ENCODE results near the gene TASP1. TPM values are rescaled to one million over a fixed set of nuclear protein-coding genes. Genes with fewer than 3 reads are reported as not detected.
"Not testable (repeated sequence)": the region's sequence is repeated elsewhere in the genome, so short reads cannot be mapped to it uniquely, and the experiment has no call there.

TASP1 gene
- total and polyA plus RNA-seq, 10 donors, result 6.3 to 21.5 (median 15.5) TPM

DNA sequence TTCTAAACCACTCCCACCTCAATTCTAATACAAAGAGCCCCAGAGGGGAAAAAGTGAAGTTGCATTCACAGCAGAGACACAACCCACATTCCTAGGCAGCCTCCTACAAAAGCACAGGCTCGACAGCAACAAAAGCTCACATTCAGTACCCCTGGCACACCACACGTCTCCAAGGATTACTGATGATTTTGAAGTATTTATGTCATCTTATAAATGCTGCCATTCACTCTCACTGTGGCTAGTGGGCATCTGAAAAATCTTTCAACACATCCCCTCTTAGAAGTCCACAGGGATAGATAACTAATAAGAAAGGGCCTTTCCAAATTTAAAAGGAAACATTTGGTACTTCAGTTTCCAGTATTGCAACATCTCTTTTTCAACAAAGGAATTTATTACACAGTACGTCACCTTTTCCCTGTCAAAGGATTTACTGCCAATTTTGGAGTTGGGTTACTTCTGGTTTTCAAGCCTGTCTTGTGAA lies 146.7 kb downstream of the TASP1 start:
- intact Hi-C loops (cut with DNase I; ENCODE audit: low total_unique reads), result no loop called here
- H3K36me3 ChIP-seq, result peaks cover 0 to 11% (median 0%) of the 10 kb centered on the region in 6 donors
- H3K27me3 ChIP-seq (replicated peaks in 1 of 7), result no peaks in the 10 kb centered on the region
- TF ChIP-seq POLR2AphosphoS5 (IDR thresholded peaks at IDR 0.05) (no peak), POLR2A (IDR thresholded peaks at IDR 0.05) (no peak), CTCF (IDR thresholded peaks at IDR 0.05 in 8 of 11, conservative IDR thresholded peaks at IDR 0.05 in 3 of 11) (no peak)
- peaks cover 0 to 7% (median 0%) of the 10 kb centered on the region in 6 donors for H3K4me1 ChIP-seq
- no peak overlapping the region for H3K4me3 ChIP-seq
- H3K27ac ChIP-seq, result no peak overlapping the region
- DNase-seq, result no peak
- WGBS, 5 donors, result 49 to 76% (median 57%) methylated on average over 3 of the region's 3 CpGs
- H3K9me3 ChIP-seq, result peaks cover 0 to 5% (median 0%) of the 10 kb centered on the region in 8 donors

GRCh38 chr20:13487202-13487601 lies 151.5 kb downstream of the TASP1 start:
- peaks cover 0 to 9% (median under 1%) of the 10 kb centered on the region in 8 donors for H3K9me3 ChIP-seq
- 91 to 99% (median 96%) methylated on average over 3 of the region's 3 CpGs for whole genome bisulfite sequencing, 5 donors
- TF ChIP-seq POLR2AphosphoS5 (IDR thresholded peaks at IDR 0.05), result no peak
- H3K27ac ChIP-seq, result no peak overlapping the region
- peaks cover 0 to 24% (median 12%) of the 10 kb centered on the region in 6 donors for H3K36me3 ChIP-seq
- H3K4me1 ChIP-seq, result no peaks in the 10 kb centered on the region
- no peaks in the 10 kb centered on the region for H3K27me3 ChIP-seq (replicated peaks in 1 of 7)
- DNase-seq, result no peak
- intact Hi-C loops (cut with DNase I; ENCODE audit: low total_unique reads), result no loop called here
- no peak overlapping the region for H3K4me3 ChIP-seq

DNA sequence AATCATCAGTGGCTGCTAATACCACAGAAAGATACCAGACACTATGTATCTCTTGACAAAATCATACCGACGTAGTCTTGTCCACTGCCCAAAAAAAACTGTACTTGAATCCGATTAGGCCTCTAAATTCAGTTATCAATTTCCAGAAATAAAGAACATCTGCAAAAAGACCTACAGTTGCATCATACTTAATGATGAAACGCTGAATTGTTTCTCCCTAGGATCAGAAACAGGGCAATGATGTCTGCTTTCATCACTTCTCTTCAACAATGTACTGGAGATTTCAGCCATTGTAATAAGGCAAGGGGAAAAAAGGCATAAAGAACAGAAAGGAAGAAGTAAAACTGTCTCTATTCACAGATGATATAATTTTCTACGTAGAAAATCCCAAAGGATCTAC lies 152.0 kb downstream of the TASP1 start:
- Histone ChIP-seq H3K4me3 (no peak overlapping the region), H3K9me3 (peaks cover 0 to 9% (median 3%) of the 10 kb centered on the region in 8 donors), H3K36me3 (peaks cover 0 to 29% (median 17%) of the 10 kb centered on the region in 6 donors), H3K27ac (no peak overlapping the region), H3K4me1 (no peaks in the 10 kb centered on the region), H3K27me3 (replicated peaks in 1 of 7) (no peaks in the 10 kb centered on the region)
- intact Hi-C loops (cut with DNase I; ENCODE audit: low total_unique reads), result no loop called here
- 75 to 95% (median 87%) methylated on average over 5 of the region's 5 CpGs for WGBS, 5 donors
- TF ChIP-seq POLR2A (IDR thresholded peaks at IDR 0.05) (no peak), CTCF (IDR thresholded peaks at IDR 0.05 in 8 of 11, conservative IDR thresholded peaks at IDR 0.05 in 3 of 11) (no peak), POLR2AphosphoS5 (IDR thresholded peaks at IDR 0.05) (no peak)
- no peak for DNase-seq

- WGBS, 5 donors, result 93 to 96% (median 95%) methylated on average over 3 of the region's 3 CpGs
- TF ChIP-seq POLR2AphosphoS5 (IDR thresholded peaks at IDR 0.05) (no peak), CTCF (IDR thresholded peaks at IDR 0.05 in 8 of 11, conservative IDR thresholded peaks at IDR 0.05 in 3 of 11) (no peak), POLR2A (IDR thresholded peaks at IDR 0.05) (no peak)
Observed at GRCh38 chr20:13485576-13485975, 153.2 kb downstream of the TASP1 start.

GRCh38 chr20:13485019-13485418 lies 153.7 kb downstream of the TASP1 start:
- H3K27me3 ChIP-seq (replicated peaks in 1 of 7); H3K4me3 ChIP-seq; H3K4me1 ChIP-seq; intact Hi-C loops (cut with DNase I; ENCODE audit: low total_unique reads); H3K27ac ChIP-seq; DNase-seq: not testable (repeated sequence)
- Histone ChIP-seq H3K9me3 (peaks cover 0 to 14% (median 7%) of the 10 kb centered on the region in 8 donors), H3K36me3 (peaks cover 0 to 46% (median 29%) of the 10 kb centered on the region in 6 donors)
- 93 to 97% (median 95%) methylated on average over 1 of the region's 1 CpG for WGBS, 5 donors

More at GRCh38 chr20:13485576-13485975, 153.2 kb downstream of the TASP1 start:
- Histone ChIP-seq H3K4me3 (no peak overlapping the region), H3K27ac (no peak overlapping the region), H3K9me3 (peaks cover 0 to 14% (median 7%) of the 10 kb centered on the region in 8 donors), H3K4me1 (no peaks in the 10 kb centered on the region), H3K27me3 (replicated peaks in 1 of 7) (no peaks in the 10 kb centered on the region), H3K36me3 (peaks cover 0 to 40% (median 26%) of the 10 kb centered on the region in 6 donors)
- DNase-seq, result no peak
- intact Hi-C loops (cut with DNase I; ENCODE audit: low total_unique reads), result no loop called here

GRCh38 chr20:13483472-13483871 lies 155.3 kb downstream of the TASP1 start:
- H3K4me3 ChIP-seq; H3K27me3 ChIP-seq (replicated peaks in 1 of 7); H3K4me1 ChIP-seq; intact Hi-C loops (cut with DNase I; ENCODE audit: low total_unique reads); DNase-seq; H3K27ac ChIP-seq: not testable (repeated sequence)
- WGBS, 5 donors, result 89 to 97% (median 94%) methylated on average over 1 of the region's 1 CpG
- Histone ChIP-seq H3K36me3 (peaks cover 0 to 54% (median 29%) of the 10 kb centered on the region in 6 donors), H3K9me3 (peaks cover 0 to 14% (median 7%) of the 10 kb centered on the region in 8 donors)

Data from spleen (tissue), 11 donors.